NCI-H1417 (cell line): ENCODE data around the gene NPIPB8.
"Not testable (repeated sequence)": the region's sequence is repeated elsewhere in the genome, so short reads cannot be mapped to it uniquely, and the experiment has no call there.

Experiments
- DNase-seq, 3 experiments: peaks; one replicate each; lab custom pipeline; 2025; lab: John Stamatoyannopoulos, UW

The NPIPB8 gene

GRCh38 chr16:28607116-28607623, 30.7 kb upstream of the NPIPB8 start:
- no peak for DNase-seq

GRCh38 chr16:28607681-28608495, 30.0 kb upstream of the NPIPB8 start:
- not testable (repeated sequence) for DNase-seq

GRCh38 chr16:28608496-28608808, 29.4 kb upstream of the NPIPB8 start:
- not testable (repeated sequence) for DNase-seq

GRCh38 chr16:28608867-28609596, 28.8 kb upstream of the NPIPB8 start:
- not testable (repeated sequence) for DNase-seq

- no peak for DNase-seq
Observed at GRCh38 chr16:28609631-28610594, 28.0 kb upstream of the NPIPB8 start, which contains the start of gene SULT1A1. Gene SULT1A1, minus strand, starts transcription at chr16:28610044. Its CDS starts 1,189 bp downstream, at chr16:28608855.

- DNase-seq: no peak
Observed at GRCh38 chr16:28610595-28611191, 27.2 kb upstream of the NPIPB8 start.

GRCh38 chr16:28612359-28613280, 25.2 kb upstream of the NPIPB8 start:
- not testable (repeated sequence) for DNase-seq

- not testable (repeated sequence) for DNase-seq
Observed at GRCh38 chr16:28613912-28614311, 24.0 kb upstream of the NPIPB8 start.

- peak in 2 of 3 experiments; percentile 27 to 47 for DNase-seq
Observed at GRCh38 chr16:28614561-28614960, 23.3 kb upstream of the NPIPB8 start.

GRCh38 chr16:28615486-28616223, 22.2 kb upstream of the NPIPB8 start:
- DNase-seq: peak in 2 of 3 experiments; percentile 54 to 78

GRCh38 chr16:28616224-28616577, 21.7 kb upstream of the NPIPB8 start:
- DNase-seq: not testable (repeated sequence)

GRCh38 chr16:28616636-28617035, 21.2 kb upstream of the NPIPB8 start:
- DNase-seq: no peak

- no peak for DNase-seq
Observed at GRCh38 chr16:28617874-28618273, 20.0 kb upstream of the NPIPB8 start.

GRCh38 chr16:28620316-28620715, 17.5 kb upstream of the NPIPB8 start:
- DNase-seq: not testable (repeated sequence)

GRCh38 chr16:28621481-28622155, 16.2 kb upstream of the NPIPB8 start:
- no peak for DNase-seq

GRCh38 chr16:28622532-28623171, 15.2 kb upstream of the NPIPB8 start:
- peak in 2 of 3 experiments; percentile 43 to 53 for DNase-seq

- DNase-seq: peak; percentile 64 to 93 (median 91)
Observed at GRCh38 chr16:28623172-28623711, 14.6 kb upstream of the NPIPB8 start.

- not testable (repeated sequence) for DNase-seq
Observed at GRCh38 chr16:28630905-28631304, 7.0 kb upstream of the NPIPB8 start.
